ENCODE results near the gene ACTN1.

ACTN1 gene

DNA sequence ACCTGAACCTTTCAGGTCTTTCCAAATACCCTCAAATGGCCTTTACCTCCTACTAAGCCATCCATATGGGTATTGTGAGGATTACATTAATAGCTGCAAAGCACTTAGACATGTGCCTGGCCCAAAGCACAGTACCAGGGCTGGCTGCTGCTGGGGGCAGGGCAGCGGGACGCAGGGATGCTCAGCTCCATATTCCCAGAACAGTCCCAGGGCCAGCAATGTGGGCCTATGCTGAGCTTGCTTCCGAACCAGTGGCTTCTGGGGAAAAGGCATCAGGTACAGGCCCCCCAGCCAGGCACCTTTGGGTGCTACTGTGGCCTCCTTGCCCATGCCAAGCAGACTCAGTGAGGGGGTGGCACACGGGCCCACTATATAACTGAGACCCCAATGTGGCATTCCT, 10.4 kb downstream of the ACTN1 start:
- DNase-seq = peak; percentile 19 to 61

DNA sequence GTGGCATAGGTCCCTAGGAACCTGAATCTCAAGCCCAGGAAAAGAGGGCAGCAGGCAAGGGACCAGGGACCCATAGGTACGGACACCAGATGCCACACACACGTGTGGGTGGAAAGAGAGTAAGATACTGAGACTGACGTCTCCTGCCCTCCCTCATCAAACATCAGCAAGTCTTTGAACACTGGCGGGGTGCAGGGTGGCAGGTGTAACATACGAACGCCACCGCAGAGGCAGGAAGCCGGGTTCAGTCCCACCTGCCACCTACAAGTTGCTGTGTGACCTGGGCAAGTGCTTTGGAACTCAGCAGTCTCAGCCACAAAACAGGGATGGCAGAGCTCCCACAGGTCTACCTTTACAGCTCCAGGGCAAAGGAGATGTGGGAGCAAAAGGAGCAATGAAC, 11.1 kb downstream of the ACTN1 start:
- no peak for DNase-seq

DNA sequence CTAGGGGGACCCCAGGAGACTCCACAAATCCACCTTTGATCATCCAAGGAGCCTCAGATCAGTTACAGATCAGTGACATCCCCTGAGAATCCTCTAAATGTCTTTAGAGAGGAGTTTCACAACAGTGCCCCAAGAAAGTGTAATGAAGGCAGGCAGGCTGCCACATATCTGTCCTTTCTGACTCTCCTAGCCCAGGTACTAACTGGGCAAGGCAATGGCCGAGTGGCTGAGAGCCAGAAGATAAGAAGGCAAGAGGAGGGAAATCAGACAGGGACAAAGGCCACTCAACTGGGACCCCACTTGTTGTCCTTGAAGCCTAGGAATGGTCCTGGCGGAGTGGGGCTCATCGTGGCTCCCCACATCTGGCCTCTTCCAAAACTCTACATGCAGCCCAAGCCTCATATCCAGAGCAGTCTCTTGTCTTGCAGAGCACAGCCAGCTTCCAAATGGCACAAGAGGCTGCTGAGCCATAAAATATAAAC, 11.6 kb downstream of the ACTN1 start:
- DNase-seq = no peak

DNA sequence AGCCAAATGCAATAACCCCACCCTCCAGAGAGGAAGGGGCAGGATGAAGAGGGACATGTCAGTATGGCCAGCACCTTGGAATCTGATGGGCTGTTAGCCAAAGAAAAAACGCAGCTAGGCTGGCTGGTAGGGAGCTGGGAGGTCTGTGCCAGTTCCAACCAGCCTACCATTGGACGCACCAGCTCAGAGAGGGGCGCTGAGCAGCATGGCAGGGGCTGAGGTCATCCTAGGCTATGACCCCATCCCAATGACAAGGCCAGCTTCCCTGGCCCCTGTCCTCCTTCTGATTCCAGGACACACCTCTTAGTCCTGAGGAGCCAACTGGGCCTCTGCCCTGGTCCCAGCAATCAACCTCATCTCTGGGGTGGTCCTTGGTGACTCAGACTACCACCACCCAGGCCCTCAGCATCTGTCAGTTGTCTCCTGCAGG, 12.2 kb downstream of the ACTN1 start:
- no peak for DNase-seq

DNA sequence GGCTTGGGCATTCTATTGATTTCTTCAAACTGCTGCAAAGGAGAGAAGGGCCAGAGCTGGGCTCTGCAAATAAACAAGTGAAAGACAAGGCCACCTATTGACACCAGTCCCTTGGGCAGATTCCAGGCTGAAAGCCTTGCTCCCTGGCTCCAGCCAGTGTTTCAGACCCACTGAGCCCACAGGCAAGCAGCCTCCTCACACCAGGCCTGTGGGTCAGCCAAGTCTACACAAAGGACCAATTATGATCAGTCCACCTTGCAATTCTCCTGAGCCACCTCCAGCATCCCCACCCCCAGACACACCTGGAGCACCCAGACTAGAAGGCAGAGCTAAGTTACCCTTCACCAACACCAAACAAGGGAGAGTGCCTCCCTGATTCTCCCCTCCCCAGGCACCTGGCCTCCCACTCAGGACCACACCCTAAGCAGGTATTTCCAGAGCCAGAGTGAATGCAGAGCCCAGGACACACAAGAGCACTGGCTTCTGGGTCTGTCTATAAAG, 13.8 kb downstream of the ACTN1 start:
- DNase-seq = no peak

DNA sequence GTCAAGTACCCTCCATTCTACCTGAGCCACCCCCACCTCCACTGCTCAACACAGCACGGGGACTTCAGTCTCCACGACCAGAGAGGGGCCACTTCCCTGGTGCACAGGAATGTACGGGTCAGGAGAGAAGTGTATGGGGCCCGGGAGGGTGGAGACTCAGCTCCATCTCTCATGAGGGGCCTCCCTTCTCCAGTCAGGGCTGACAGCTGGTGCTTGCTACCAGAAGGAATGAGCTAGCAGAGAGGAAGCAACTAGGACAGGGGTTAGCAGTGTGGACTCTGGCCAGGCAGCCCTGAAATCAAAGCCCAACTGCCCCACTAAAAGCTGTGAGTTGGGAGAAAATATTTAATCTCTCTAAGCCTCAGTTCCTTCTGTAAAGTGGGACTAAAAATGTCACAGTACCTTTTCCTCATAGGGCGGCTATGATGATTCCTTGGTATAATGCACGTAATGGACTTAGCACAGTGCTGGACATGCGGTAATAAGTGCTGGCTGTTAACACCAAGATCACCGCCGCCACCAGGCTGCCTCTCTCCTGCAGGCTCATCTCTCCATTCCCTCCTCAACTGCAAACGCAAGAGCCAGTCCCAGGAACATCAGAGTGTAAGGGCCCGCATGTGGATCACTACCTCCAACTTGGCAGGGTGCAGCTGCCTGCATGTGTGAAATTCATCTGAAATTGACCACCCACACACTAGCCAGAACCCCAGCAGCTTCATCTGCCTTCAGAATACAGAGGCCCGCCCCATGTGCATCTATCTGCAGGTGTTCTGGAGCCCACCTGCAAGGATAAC, 14.6 kb downstream of the ACTN1 start:
- DNase-seq = no peak

DNA sequence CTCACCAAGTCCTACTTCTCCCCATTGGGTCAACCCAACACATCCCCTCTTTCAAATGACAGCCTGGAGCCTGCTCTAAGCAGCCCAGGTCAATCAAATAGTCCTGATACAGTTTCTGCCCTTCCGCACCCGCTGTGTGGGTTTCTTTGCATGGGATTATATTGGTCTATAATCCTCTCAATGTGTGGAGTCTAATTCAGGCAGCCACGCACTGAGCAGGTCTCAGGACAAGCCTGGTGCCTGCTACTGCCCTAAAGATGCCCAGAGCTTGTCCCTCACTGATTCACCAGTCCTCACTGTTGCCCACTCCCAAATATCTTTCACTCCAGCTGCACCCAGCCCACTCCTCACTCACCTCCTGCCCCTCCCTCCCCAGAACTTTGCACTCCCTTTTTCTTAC, 16.4 kb downstream of the ACTN1 start:
- peak; percentile 13 to 52 for DNase-seq

DNA sequence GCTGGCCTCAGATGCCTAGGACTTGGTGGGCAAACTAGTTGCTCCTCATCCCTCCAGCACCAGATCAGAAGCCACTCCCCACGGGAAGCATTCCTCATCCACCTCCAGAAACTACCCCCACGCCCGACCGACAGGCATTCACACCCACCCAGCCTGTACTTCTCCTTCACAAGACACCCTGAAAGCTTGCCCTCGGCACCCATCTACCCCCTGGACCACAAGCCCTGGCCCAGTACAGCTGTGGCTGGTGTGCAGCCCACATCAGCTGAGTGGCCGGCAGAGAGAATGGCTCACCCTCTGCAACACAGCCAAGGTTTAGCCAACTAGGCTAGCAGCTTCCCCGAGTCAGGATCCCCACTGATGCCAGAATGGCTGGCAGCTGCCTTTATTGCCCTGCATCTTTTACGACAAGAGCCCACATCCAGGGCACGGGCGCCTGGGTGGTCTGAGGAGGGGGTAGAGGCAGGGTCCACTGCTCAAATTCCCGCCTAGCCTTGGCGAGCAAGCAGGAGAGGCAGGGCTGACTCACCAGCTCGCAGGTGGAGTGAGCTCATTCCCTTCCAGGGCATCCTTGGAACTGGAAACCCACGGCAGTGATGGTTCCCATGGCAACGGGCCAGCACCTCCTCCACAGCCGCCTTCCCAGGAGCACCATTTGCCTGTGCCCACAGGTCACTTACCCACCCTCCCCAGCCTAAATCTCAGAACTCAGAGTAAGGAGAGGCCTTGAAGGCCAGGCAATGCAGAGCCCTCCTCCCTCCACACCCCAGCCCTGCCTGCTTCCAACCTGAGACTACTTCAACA, 17.1 kb downstream of the ACTN1 start:
- DNase-seq = peak in 1 of 2 experiments; percentile 73

DNA sequence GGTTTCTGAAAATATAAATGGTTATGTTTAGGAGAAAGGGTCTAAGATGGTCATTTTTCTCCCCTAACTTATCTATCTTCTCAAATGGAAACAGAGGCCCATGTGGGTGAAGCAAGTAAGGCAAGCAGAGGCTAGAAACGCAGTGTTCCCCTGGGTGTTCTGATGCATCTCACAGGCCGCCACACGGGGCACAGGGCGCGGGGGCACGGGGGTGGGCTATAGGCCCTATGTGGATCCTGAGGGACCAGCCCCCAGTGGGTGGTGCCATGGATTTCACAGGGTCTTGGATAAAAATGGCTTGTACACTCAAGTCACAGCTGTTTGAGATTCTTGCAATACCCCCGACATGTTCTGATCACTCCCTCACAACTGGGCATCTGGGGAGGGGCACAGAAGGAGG, 17.7 kb downstream of the ACTN1 start:
- DNase-seq = no peak

DNA sequence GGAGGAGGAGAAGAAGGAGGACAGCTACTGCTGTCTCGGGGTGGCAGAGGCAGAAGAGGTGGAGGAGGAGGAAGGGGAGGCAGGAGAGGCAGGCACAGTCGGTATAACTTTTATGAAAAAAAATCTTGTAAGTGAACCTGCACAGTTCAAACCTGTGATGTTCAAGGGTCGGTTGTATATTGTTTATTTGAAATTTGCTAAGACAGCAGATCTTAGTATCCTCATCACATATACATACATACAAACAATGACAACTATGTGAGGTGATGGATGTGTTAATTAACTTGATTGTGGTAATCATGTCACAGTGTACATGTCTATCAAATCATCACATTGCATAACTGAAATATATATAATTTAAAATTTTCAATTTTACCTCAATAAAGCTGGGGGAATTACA, 19.0 kb downstream of the ACTN1 start:
- DNase-seq = no peak

DNA sequence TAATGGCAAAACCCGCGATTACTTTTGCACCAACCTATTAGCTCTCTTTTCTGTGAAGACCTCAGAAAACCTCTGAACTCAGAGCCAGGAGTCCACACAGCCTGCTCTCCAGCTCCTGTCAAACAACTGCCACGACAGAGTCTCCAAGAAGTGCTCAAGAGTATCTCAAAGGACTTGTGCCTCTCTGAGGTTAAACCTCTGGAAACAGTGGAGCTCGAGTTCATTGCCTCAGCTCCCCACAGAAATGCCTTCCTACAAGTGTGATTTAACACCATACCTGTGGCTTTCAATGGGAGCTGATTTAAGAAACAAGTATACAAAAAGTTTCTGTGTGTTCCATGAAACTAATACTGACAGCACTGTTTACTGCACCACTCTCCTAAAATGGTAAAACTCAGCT, 20.1 kb downstream of the ACTN1 start:
- no peak for DNase-seq

DNA sequence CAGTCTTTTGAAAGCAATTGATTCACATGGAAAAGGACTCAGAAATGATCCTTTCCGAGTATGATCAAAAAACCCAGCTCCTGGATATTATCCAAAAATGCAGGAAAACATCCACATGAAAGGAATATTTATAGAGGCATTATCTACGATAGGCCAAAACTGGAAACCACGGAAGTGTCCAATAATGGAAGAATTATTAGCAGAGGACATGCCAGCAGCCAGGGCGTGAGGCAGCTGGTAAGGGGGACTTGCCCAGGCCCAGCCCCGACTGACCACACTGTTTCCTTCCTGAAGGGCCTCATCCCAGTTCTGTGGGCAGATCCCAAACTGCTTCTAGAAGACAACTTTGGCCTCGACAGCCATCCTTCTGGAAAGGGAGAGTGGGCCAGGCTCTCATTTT, 20.5 kb downstream of the ACTN1 start:
- no peak for DNase-seq

DNA sequence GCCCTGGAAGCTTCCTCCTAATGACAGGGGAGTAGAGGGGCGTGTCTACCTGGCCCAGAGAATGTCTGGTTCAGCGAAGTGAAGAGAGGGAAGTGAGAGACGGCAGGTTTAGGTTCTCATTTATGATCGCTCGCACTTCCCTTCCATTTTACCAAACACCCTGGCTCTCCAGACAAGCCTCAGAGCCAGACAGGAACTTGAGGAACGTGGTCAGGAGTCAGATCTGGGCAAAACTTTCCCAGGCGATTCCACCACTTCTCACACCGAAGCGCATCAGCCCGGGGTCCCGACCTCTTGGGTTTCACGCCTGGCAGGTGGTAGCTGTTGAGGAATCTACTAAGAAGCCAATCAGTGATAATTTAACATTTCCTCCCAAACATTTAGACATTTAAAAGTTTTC, 21.3 kb downstream of the ACTN1 start:
- no peak for DNase-seq

DNA sequence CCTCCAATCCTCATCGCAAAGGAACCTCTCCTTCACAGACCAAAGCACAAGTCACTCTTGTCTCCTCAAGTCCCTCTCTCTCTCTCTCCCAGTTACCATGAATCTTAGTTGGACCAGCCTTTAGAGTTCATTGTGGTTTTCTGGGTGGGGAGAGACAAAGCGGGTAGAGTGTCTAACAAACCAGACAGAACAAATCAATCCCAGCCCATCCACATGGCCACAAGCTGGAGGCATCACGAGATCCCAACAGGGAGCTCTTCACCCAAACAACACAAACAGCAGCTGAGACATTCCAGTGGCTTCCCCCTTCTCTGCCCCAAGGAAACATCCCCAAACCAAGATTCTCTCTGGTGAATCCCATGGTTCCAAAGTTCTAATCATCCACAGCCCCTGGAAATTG, 22.4 kb downstream of the ACTN1 start:
- DNase-seq = no peak

DNA sequence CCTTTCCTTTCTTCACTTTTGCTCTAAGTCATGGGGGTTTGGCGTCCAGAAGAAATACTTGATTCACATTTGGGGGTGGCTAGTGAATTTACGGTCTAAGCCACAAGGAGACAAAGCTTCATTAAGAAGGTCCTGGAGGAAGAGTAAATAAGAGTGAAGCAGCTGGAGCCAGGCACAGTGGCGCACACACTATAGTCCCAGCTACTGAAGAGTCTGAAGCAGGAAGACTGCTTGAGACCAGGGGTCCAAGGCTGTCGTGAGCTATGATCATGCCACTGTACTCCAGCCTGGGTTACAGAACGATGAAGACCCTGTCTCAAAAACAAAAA, 23.3 kb downstream of the ACTN1 start:
- DNase-seq = no peak

DNA sequence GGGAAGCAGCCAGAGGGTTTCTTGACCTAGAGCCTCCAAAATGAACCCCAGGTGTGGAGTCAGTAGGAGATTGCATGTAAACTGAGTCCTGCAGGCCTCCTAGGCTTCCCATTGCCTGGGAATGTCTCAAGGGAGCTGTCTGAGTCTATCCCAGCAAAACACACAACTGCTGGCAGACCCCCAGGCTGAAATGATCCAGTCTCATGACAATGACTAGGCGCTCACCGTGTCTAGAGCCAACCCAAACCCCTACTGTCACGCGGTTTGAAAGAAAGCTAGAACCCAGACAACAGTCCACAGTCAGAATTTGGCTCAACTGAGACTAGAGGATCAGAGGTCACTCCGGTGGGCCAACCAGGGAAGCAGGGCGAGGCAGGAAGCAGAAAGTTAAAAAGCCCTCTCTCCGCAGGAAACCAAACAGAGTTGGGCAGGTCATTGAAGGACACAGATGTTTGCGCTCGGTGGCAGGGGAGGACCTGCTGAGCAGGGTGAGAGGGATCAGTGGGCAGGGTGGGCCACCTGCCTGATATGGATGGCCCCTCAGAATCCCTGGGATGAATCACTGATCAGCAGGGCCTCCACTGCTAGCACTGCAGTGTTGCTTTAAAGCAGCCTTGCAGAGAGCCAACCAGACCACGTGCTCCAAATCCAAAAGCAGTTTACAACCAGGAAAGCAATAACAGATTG, 23.8 kb downstream of the ACTN1 start:
- no peak for DNase-seq

DNA sequence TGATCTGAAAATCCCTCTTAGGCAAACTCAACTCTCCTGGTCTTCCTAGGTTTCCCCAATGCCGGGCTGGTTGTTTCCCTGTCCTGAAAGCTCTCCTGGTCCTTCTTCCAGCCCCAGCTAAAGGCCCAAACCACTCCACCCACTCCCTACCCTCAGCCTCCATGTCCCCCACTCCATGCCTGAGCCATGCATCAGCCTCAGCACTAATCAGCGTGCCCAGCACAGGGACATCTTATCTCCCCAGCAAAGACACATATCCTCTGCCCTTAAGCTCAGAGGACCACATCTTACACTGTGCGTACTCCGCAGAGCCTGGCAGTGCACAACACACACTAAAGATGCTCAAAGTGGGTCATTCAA, 25.9 kb downstream of the ACTN1 start:
- no peak for DNase-seq

DNA sequence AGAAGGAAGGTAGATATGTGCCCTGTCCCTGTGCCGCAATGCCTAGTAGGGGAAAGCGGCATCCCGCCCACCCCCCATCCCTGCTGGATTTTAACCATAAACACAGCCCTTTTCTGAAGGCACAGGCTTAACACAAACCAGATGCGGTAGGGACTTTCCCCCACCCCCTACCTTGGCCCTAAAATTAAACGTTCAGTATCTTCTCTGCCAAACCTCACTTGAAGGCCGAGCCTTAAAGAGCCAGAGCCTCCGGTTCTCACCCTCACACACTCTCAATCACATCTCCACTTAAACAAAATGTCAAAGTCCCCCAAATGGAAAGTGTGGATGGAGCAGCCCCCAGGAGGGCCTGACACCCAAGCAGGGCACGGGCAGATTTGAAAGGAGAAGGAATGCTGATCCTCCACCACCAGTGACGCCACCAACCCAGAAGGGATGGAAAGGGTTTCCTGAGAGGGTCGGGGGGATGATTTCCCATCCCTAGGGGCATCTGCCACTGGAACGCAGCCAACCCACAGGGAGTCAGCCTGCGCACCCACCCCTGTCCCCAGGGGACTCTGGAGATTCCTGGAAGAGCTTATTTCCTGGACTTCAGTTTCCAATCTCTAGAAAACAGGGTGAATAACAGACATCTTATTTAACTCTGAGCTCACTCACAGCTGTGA, 26.4 kb downstream of the ACTN1 start:
- peak; percentile 63 to 87 for DNase-seq

DNA sequence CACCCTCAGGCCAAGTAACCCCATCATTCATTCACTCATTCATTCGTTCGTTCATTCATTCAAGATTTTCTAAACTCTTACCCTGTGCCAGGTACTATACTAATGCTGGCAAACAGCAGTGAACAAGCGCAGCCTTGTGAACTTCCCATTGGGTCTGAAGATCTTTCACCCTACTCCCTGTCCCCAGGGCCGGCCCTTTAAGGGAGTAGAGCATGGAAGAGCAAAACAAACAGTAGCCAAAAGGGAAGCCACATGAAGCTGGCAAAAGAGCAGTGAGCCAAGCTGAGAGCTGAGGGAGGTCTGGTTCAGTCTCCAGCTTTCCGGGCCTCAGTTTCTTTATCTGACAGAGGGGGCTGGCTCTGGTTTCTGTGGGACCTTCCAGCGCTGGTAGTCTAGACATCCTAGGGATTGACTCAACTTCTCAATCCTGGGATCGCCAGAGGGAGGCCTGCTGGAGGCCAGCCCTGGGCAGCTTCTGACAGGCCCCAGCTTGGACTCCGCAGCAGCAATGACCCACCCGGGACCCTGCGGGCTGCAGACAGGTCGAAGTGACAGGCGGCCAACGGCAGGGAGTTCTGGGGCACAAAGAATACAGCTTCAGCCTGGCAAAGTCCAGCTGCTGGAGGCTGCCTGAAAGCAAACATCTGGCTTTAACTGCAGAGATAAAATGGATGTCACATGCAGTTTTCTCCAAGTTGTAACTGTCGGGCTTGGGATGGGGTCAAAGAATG, 27.1 kb downstream of the ACTN1 start:
- DNase-seq = no peak

DNA sequence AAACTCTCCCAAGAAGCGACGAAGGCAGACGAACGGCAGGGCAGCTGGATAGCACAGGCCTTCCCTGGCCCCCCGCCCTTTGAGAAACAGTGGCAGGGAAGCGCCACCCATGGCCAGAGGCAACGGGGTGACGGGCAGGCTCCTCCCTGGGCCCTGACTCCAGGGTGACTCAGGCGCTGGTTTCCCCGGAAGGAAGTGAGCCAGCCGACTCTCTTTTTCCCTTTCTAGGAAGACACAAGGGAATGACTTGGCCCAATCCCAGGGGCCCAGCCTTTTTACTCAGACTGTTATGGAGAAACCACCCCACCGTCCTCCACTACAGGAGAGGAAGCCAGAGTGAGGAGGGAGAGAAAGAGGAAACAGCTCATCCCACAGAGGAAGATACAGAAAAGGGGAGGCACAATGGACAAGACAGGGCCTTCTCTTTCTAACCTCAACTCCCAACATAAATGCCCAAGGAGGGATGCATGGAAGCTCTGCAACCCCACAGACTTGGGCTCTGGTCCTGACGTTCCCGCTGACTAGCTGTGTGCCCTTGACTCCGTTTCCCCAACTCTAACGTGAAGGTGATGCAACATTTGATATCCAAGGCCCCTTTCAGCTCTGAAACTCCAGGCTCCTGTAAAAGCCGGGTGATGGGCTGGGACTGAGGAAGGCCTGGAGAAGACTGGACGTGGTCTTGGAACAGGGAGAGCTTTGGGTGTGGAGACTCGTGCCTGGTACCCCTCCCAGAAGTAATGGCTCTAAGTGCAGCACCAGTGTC, 27.9 kb downstream of the ACTN1 start:
- no peak for DNase-seq

DNA sequence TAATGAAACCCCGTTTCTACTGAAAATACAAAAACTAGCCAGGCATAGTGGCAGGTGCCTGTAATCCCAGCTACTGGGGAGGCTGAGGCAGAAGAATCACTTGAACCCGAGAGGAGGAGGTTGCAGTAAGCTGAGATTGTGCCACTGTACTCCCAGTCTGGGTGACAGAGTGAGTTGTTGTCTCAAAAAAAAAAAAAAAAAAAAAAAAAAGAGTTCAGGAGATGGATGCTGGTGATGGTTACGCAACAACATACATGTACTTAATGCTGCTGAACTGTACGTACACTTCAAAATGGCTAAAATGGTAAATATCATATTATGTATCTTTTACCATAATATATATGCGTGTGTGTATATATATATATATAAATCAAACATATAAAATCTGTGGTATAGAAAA, 29.0 kb downstream of the ACTN1 start:
- DNase-seq = no peak

DNA sequence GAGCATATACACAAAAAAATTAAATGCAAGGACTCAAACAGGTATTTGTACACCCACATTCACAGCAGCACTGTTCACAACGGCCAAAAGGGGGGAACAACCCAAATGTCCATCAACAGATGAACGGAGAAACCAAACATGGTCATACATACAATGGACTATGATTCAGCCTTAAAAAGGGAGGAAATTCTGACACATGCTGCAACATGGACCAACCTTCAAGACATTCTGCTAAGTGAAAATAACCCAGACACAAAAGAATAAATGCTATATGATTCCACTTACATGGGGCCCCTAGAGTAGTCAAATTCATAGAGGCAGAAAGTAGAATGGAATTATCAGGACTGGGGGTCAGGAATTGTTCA, 29.5 kb downstream of the ACTN1 start:
- DNase-seq = no peak
